ENCODE results near the gene HMGXB4. TPM values are rescaled to one million over a fixed set of nuclear protein-coding genes. Genes with fewer than 3 reads are reported as not detected.

Gene HMGXB4
- total and polyA plus RNA-seq, 2 experiments from 2014 or later, result 34.7 to 64.9 TPM

- Histone ChIP-seq H4K20me1 (replicated peaks; ENCODE audit: insufficient read depth) (peaks cover 22% of the 10 kb centered on the region; the same call in 1 of the 2 replicates), H3F3A (replicated peaks; ENCODE audit: low read depth) (no peaks in the 10 kb centered on the region), H3K36me3 (ENCODE audit: insufficient read depth) (peaks cover 13% of the 10 kb centered on the region; the same call in 1 of the 2 replicates), H3K4me3 (no peak overlapping the region), H3K27ac (ENCODE audit: low read depth) (no peak overlapping the region), H3K4me2 (no peak overlapping the region), H3K79me2 (replicated peaks; ENCODE audit: insufficient read depth) (peaks cover 51% of the 10 kb centered on the region), H3K27me3 (ENCODE audit: insufficient read depth) (no peaks in the 10 kb centered on the region), H3K9me2 (ENCODE audit: insufficient read depth) (no peaks in the 10 kb centered on the region), H2AFZ (no peak overlapping the region), H3K4me1 (ENCODE audit: insufficient read depth) (no peaks in the 10 kb centered on the region)
- Mint-ChIP-seq H3K27ac (no peak overlapping the region), H3K4me1 (no peaks in the 10 kb centered on the region), H3K36me3 (ENCODE audit: low read depth) (peaks cover 20% of the 10 kb centered on the region), H3K4me3 (no peak overlapping the region), H3K27me3 (ENCODE audit: insufficient read depth, low read depth, poor library complexity) (no peaks in the 10 kb centered on the region), H3K9me3 (no peaks in the 10 kb centered on the region)
- TF ChIP-seq EZH2 (IDR thresholded peaks at IDR 0.05; ENCODE audit: low read depth, unreplicated experiment) (no peak), CREB1 (CRISPR knock-in tag; IDR thresholded peaks at IDR 0.05; ENCODE audit: low read depth) (no peak), JUNB (IDR thresholded peaks at IDR 0.05; ENCODE audit: unreplicated experiment) (no peak), EZH2phosphoT487 (IDR thresholded peaks at IDR 0.05; ENCODE audit: unreplicated experiment) (no peak), REST (IDR thresholded peaks at IDR 0.05; ENCODE audit: unreplicated experiment) (no peak), POLR2AphosphoS5 (IDR thresholded peaks at IDR 0.05; ENCODE audit: low read depth) (no peak)
- TF ChIP-seq, protein P1, sequence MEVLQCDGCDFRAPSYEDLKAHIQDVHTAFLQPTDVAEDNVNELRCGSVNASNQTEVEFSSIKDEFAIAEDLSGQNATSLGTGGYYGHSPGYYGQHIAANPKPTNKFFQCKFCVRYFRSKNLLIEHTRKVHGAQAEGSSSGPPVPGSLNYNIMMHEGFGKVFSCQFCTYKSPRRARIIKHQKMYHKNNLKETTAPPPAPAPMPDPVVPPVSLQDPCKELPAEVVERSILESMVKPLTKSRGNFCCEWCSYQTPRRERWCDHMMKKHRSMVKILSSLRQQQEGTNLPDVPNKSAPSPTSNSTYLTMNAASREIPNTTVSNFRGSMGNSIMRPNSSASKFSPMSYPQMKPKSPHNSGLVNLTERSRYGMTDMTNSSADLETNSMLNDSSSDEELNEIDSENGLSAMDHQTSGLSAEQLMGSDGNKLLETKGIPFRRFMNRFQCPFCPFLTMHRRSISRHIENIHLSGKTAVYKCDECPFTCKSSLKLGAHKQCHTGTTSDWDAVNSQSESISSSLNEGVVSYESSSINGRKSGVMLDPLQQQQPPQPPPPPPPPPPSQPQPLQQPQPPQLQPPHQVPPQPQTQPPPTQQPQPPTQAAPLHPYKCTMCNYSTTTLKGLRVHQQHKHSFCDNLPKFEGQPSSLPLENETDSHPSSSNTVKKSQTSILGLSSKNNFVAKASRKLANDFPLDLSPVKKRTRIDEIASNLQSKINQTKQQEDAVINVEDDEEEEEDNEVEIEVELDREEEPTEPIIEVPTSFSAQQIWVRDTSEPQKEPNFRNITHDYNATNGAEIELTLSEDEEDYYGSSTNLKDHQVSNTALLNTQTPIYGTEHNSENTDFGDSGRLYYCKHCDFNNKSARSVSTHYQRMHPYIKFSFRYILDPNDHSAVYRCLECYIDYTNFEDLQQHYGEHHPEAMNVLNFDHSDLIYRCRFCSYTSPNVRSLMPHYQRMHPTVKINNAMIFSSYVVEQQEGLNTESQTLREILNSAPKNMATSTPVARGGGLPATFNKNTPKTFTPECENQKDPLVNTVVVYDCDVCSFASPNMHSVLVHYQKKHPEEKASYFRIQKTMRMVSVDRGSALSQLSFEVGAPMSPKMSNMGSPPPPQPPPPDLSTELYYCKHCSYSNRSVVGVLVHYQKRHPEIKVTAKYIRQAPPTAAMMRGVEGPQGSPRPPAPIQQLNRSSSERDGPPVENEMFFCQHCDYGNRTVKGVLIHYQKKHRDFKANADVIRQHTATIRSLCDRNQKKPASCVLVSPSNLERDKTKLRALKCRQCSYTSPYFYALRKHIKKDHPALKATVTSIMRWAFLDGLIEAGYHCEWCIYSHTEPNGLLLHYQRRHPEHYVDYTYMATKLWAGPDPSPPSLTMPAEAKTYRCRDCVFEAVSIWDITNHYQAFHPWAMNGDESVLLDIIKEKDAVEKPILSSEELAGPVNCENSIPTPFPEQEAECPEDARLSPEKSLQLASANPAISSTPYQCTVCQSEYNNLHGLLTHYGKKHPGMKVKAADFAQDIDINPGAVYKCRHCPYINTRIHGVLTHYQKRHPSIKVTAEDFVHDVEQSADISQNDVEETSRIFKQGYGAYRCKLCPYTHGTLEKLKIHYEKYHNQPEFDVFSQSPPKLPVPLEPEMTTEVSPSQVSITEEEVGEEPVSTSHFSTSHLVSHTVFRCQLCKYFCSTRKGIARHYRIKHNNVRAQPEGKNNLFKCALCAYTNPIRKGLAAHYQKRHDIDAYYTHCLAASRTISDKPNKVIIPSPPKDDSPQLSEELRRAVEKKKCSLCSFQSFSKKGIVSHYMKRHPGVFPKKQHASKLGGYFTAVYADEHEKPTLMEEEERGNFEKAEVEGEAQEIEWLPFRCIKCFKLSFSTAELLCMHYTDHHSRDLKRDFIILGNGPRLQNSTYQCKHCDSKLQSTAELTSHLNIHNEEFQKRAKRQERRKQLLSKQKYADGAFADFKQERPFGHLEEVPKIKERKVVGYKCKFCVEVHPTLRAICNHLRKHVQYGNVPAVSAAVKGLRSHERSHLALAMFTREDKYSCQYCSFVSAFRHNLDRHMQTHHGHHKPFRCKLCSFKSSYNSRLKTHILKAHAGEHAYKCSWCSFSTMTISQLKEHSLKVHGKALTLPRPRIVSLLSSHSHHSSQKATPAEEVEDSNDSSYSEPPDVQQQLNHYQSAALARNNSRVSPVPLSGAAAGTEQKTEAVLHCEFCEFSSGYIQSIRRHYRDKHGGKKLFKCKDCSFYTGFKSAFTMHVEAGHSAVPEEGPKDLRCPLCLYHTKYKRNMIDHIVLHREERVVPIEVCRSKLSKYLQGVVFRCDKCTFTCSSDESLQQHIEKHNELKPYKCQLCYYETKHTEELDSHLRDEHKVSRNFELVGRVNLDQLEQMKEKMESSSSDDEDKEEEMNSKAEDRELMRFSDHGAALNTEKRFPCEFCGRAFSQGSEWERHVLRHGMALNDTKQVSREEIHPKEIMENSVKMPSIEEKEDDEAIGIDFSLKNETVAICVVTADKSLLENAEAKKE (CRISPR knock-in tag; IDR thresholded peaks at IDR 0.05), result no peak
- no peak for ATAC-seq
- DNase-seq (ENCODE audit: low spot score), result no peak
These were observed 18.7 kb downstream of the HMGXB4 start for GRCh38 chr22:35276019-35276418.
